Kasumi-1 (cell line): ENCODE results near the gene NOS1AP.

Source experiments
- DNase-seq, 2 experiments: peaks; one replicate each; lab custom pipeline; 2025; lab: John Stamatoyannopoulos, UW

Gene NOS1AP

GRCh38 chr1:162138112-162138511, 68.6 kb downstream of the NOS1AP start:
- DNase-seq: no peak

- DNase-seq: no peak
Measured at GRCh38 chr1:162138599-162139181, 69.2 kb downstream of the NOS1AP start.

- no peak for DNase-seq
Measured at GRCh38 chr1:162139211-162139610, 69.7 kb downstream of the NOS1AP start.

GRCh38 chr1:162141281-162142054, 72.0 kb downstream of the NOS1AP start:
- no peak for DNase-seq

- DNase-seq: no peak
Measured at GRCh38 chr1:162142968-162143367, 73.5 kb downstream of the NOS1AP start.

- DNase-seq: no peak
Measured at GRCh38 chr1:162144268-162144667, 74.8 kb downstream of the NOS1AP start.

GRCh38 chr1:162144853-162145252, 75.4 kb downstream of the NOS1AP start:
- no peak for DNase-seq

- no peak for DNase-seq
Measured at GRCh38 chr1:162145280-162145965, 75.9 kb downstream of the NOS1AP start.

- DNase-seq: no peak
Measured at GRCh38 chr1:162145966-162146696, 76.6 kb downstream of the NOS1AP start.

GRCh38 chr1:162147760-162148159, 78.3 kb downstream of the NOS1AP start:
- DNase-seq: no peak

GRCh38 chr1:162150112-162150511, 80.6 kb downstream of the NOS1AP start:
- DNase-seq: no peak

- no peak for DNase-seq
Measured at GRCh38 chr1:162151900-162152829, 82.7 kb downstream of the NOS1AP start.

- no peak for DNase-seq
Measured at GRCh38 chr1:162153374-162153773, 83.9 kb downstream of the NOS1AP start.

GRCh38 chr1:162157469-162157868, 88.0 kb downstream of the NOS1AP start:
- no peak for DNase-seq

- no peak for DNase-seq
Measured at GRCh38 chr1:162158624-162159271, 89.3 kb downstream of the NOS1AP start.

GRCh38 chr1:162159515-162159914, 90.0 kb downstream of the NOS1AP start:
- no peak for DNase-seq

GRCh38 chr1:162161916-162162550, 92.5 kb downstream of the NOS1AP start:
- no peak for DNase-seq

- no peak for DNase-seq
Measured at GRCh38 chr1:162165528-162165927, 96.0 kb downstream of the NOS1AP start.

GRCh38 chr1:162166917-162167615, 97.6 kb downstream of the NOS1AP start:
- no peak for DNase-seq

- DNase-seq: no peak
Measured at GRCh38 chr1:162168261-162168660, 98.8 kb downstream of the NOS1AP start.
